Adrenal gland (tissue), 5 donors: ENCODE results near the gene TBC1D22A.
A peak's percentile ranks its signal among the peaks of the same experiment; 100 is the strongest.

Source experiments
- POLR2A ChIP-seq, 2 donors: fragments of 450-650 bp; IDR thresholded peaks; one replicate each; pipeline ENCODE4 v1.6.1; 2017; ENCODE audit warnings: antibody characterized with exemption in 2 of 2, mild to moderate bottlenecking in 2 of 2, moderate library complexity in 1 of 2
- TF ChIP-seq, protein P1 (sequence below), 6 experiments: fragments of 450-650 bp in 4 of 6; fragments of 200-600 bp in 2 of 6; sonication (generic) in 1 of 6; IDR thresholded peaks; 1 replicate in 5 of 6; 2 replicates in 1 of 6; pipeline versions ENCODE4 v1.5.1 to v1.8.0; 2016 to 2021; ENCODE audit warnings: antibody characterized with exemption in 6 of 6, mild to moderate bottlenecking in 2 of 6, moderate library complexity in 1 of 6
- donor health status: DM: no; HTN: no; CAD: no.

DNA sequence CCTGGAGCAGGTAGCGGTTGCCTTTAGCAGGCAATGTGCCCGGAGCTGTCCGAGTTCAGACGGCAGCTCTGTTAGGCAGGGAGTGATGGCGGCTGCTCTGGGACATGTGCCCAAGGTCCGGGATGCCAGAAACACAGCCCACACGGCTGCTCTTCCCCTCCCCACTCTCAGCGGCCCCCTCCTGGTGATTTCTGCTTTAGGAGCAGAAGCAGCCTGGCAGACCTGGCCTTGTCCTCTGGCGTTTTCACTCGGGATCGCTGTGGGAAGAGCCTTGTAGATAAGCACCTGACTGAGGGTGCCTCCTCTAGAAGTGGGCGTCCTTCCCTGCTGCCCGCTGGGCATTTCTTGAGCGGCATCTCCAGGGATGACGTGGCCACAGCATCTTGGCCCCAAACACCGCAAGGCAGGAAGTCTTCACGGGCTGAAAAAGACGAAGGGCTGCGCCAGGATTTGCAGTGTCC is 392.2 kb downstream of the TBC1D22A start:
- TF ChIP-seq, protein P1, sequence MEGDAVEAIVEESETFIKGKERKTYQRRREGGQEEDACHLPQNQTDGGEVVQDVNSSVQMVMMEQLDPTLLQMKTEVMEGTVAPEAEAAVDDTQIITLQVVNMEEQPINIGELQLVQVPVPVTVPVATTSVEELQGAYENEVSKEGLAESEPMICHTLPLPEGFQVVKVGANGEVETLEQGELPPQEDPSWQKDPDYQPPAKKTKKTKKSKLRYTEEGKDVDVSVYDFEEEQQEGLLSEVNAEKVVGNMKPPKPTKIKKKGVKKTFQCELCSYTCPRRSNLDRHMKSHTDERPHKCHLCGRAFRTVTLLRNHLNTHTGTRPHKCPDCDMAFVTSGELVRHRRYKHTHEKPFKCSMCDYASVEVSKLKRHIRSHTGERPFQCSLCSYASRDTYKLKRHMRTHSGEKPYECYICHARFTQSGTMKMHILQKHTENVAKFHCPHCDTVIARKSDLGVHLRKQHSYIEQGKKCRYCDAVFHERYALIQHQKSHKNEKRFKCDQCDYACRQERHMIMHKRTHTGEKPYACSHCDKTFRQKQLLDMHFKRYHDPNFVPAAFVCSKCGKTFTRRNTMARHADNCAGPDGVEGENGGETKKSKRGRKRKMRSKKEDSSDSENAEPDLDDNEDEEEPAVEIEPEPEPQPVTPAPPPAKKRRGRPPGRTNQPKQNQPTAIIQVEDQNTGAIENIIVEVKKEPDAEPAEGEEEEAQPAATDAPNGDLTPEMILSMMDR (IDR thresholded peaks at IDR 0.05), result peak in 3 of 6 experiments; percentile 26 to 32 (median 26)
- TF ChIP-seq POLR2A (IDR thresholded peaks at IDR 0.05), result no peak
